Stimulated activated CD4-positive, alpha-beta T cell treated with anti-CD3 and anti-CD28 coated beads, TNF-alpha, amount 100 ng/mL, for 48 hours (primary cell): ENCODE measurements around the gene SNX5.
A peak's percentile ranks its signal among the peaks of the same experiment; 100 is the strongest.

Experiments
- DNase-seq, 3 donors: peaks; one replicate each; pipeline ENCODE4 v3.0.0-alpha.2; 2020; ENCODE audit warnings: low read depth in 3 of 3

Gene SNX5

GRCh38 chr20:17968366-17969277, at the start of gene SNX5, which contains the start of gene MGME1:
Gene SNX5, minus strand, starts transcription at chr20:17968794. Its CDS starts 369 bp downstream, at chr20:17968425.
Gene MGME1, plus strand, starts transcription at chr20:17969018. Its CDS starts 842 bp downstream, at chr20:17969860.
- DNase-seq: peak; percentile 99 to 100 (median 99)

- DNase-seq: no peak
Observed at GRCh38 chr20:18018100-18018499, 49.5 kb upstream of the SNX5 start.

- DNase-seq: no peak
Observed at GRCh38 chr20:18016772-18017171, 48.2 kb upstream of the SNX5 start.

GRCh38 chr20:18014411-18014810, 45.8 kb upstream of the SNX5 start:
- DNase-seq: no peak

- no peak for DNase-seq
Observed at GRCh38 chr20:18012901-18013300, 44.3 kb upstream of the SNX5 start.

GRCh38 chr20:18011951-18012645, 43.5 kb upstream of the SNX5 start:
- no peak for DNase-seq

- DNase-seq: no peak
Observed at GRCh38 chr20:18011482-18011881, 42.9 kb upstream of the SNX5 start.

- no peak for DNase-seq
Observed at GRCh38 chr20:18009116-18009515, 40.5 kb upstream of the SNX5 start.

- DNase-seq: no peak
Observed at GRCh38 chr20:18007534-18008292, 39.1 kb upstream of the SNX5 start.

- no peak for DNase-seq
Observed at GRCh38 chr20:18006684-18007083, 38.1 kb upstream of the SNX5 start.

- no peak for DNase-seq
Observed at GRCh38 chr20:18005990-18006364, 37.4 kb upstream of the SNX5 start.

- DNase-seq: no peak
Observed at GRCh38 chr20:18005170-18005989, 36.8 kb upstream of the SNX5 start.

GRCh38 chr20:18004384-18005031, 35.9 kb upstream of the SNX5 start:
- DNase-seq: no peak

GRCh38 chr20:18003897-18004296, 35.3 kb upstream of the SNX5 start:
- DNase-seq: no peak

GRCh38 chr20:18001131-18001921, 32.7 kb upstream of the SNX5 start:
- no peak for DNase-seq

GRCh38 chr20:17999566-17999965, 31.0 kb upstream of the SNX5 start:
- DNase-seq: no peak

GRCh38 chr20:17998446-17998845, 29.9 kb upstream of the SNX5 start:
- no peak for DNase-seq

GRCh38 chr20:17995967-17996819, 27.6 kb upstream of the SNX5 start:
- DNase-seq: peak in 2 of 3 donors; percentile 4 to 21

- DNase-seq: no peak
Observed at GRCh38 chr20:17993546-17993945, 25.0 kb upstream of the SNX5 start.
